ENCODE data around the gene TTC23.
A peak's percentile ranks its signal among the peaks of the same experiment; 100 is the strongest.
"Not testable (repeated sequence)": the region's sequence is repeated elsewhere in the genome, so short reads cannot be mapped to it uniquely, and the experiment has no call there.

TTC23 gene

GRCh38 chr15:99248000-99248715, 1.2 kb downstream of the TTC23 start:
- no peak for DNase-seq

- DNase-seq: no peak
These were observed 2.3 kb downstream of the TTC23 start for GRCh38 chr15:99247062-99247461.

GRCh38 chr15:99244306-99244705, 5.1 kb downstream of the TTC23 start:
- no peak for DNase-seq

GRCh38 chr15:99241752-99242151, 7.6 kb downstream of the TTC23 start:
- no peak for DNase-seq

GRCh38 chr15:99239545-99240198, 9.7 kb downstream of the TTC23 start:
- DNase-seq: no peak

GRCh38 chr15:99238849-99239248, 10.5 kb downstream of the TTC23 start:
- DNase-seq: no peak

GRCh38 chr15:99234160-99234559, 15.2 kb downstream of the TTC23 start:
- DNase-seq: not testable (repeated sequence)

- no peak for DNase-seq
These were observed 16.6 kb downstream of the TTC23 start for GRCh38 chr15:99232740-99233139.

GRCh38 chr15:99230867-99231266, 18.5 kb downstream of the TTC23 start:
- no peak for DNase-seq

- no peak for DNase-seq
These were observed 21.1 kb downstream of the TTC23 start for GRCh38 chr15:99228120-99228770.

GRCh38 chr15:99226802-99227201, 22.6 kb downstream of the TTC23 start:
- DNase-seq: no peak

GRCh38 chr15:99224372-99225214, 24.8 kb downstream of the TTC23 start:
- no peak for DNase-seq

GRCh38 chr15:99213187-99213811, 36.1 kb downstream of the TTC23 start:
- DNase-seq: peak; percentile 27

- no peak for DNase-seq
These were observed 37.0 kb downstream of the TTC23 start for GRCh38 chr15:99212406-99212805.

GRCh38 chr15:99211926-99212325, 37.5 kb downstream of the TTC23 start:
- DNase-seq: no peak

GRCh38 chr15:99210334-99210733, 39.0 kb downstream of the TTC23 start:
- DNase-seq: no peak

- DNase-seq: no peak
These were observed 40.1 kb downstream of the TTC23 start for GRCh38 chr15:99209326-99209725.

- no peak for DNase-seq
These were observed 41.7 kb downstream of the TTC23 start for GRCh38 chr15:99207672-99208071.

- no peak for DNase-seq
These were observed 47.2 kb downstream of the TTC23 start for GRCh38 chr15:99202176-99202552.

GRCh38 chr15:99201408-99202175, 47.8 kb downstream of the TTC23 start:
- DNase-seq: no peak

GRCh38 chr15:99197856-99198255, 51.5 kb downstream of the TTC23 start:
- DNase-seq: no peak

GRCh38 chr15:99192181-99192580, 57.2 kb downstream of the TTC23 start:
- not testable (repeated sequence) for DNase-seq
